Astrocyte of the cerebellum (primary cell): ENCODE results near the gene FANCC.

Experiments used
- DNase-seq: peaks from one replicate; pipeline ENCODE4 v3.0.0-alpha.2; 2011; ENCODE audit warnings: low read depth
- H3K4me3 ChIP-seq: 2 replicates; pipeline ENCODE4 v1.5.1; 2011; ENCODE audit warnings: mild to moderate bottlenecking, low read depth, low read length, moderate library complexity
- in situ Hi-C: cut with HindIII; loops from 2 replicates; pipeline ENCODE4 v1.10.0; 2017; ENCODE audit warnings: low sequenced_read_pairs
- TF ChIP-seq, protein P1 (sequence below): IDR thresholded peaks from 2 replicates; pipeline ENCODE4 v1.5.1; 2012; ENCODE audit warnings: low read length, low read depth, moderate library complexity, mild to moderate bottlenecking; ENCODE audit errors: missing control alignments

Gene FANCC

DNA sequence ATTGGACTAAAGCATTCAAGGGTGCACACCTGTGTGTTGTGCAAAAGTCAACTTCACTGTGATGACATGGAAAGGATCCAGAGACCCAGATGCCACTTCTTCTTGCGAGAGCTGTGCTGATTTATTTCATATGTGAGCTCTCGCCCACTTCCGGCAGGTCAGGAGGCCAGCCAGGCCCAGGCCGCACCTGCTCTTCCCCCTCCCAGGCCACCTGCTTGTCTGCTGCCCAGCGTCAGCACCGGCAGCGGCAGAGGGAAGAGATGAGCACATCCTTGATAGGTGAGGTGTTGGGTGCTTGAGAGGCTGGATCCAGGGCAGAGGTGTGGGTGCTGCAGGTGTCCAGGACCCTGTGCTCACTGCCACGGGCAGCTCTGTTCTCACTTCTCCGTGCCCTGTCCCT, 242.9 kb downstream of the FANCC start:
- no peak overlapping the region for H3K4me3 ChIP-seq
- TF ChIP-seq, protein P1, sequence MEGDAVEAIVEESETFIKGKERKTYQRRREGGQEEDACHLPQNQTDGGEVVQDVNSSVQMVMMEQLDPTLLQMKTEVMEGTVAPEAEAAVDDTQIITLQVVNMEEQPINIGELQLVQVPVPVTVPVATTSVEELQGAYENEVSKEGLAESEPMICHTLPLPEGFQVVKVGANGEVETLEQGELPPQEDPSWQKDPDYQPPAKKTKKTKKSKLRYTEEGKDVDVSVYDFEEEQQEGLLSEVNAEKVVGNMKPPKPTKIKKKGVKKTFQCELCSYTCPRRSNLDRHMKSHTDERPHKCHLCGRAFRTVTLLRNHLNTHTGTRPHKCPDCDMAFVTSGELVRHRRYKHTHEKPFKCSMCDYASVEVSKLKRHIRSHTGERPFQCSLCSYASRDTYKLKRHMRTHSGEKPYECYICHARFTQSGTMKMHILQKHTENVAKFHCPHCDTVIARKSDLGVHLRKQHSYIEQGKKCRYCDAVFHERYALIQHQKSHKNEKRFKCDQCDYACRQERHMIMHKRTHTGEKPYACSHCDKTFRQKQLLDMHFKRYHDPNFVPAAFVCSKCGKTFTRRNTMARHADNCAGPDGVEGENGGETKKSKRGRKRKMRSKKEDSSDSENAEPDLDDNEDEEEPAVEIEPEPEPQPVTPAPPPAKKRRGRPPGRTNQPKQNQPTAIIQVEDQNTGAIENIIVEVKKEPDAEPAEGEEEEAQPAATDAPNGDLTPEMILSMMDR = no peak
- in situ Hi-C loops = no loop called here
- DNase-seq = no peak

DNA sequence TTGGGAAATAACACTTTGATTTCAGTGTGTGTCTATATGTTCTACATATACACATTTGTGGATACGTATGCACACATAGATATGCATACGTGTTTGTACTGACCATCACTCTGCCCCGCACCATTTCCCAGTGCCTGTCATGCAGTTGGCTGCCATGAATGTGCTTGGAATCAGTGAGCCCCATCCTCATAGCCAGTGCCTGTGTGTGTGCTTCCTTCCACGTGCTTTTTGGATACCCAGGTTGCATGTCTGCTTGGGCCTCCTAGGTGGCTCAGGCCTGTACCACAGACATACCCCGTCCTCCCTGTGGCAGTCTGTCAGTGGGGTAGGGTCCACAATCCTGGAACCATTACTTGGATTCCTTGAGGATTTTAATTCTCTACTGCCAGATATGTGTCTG, 243.6 kb downstream of the FANCC start:
- no peak overlapping the region for H3K4me3 ChIP-seq
- in situ Hi-C loops = no loop called here
- TF ChIP-seq, protein P1 = no peak
- DNase-seq = no peak

DNA sequence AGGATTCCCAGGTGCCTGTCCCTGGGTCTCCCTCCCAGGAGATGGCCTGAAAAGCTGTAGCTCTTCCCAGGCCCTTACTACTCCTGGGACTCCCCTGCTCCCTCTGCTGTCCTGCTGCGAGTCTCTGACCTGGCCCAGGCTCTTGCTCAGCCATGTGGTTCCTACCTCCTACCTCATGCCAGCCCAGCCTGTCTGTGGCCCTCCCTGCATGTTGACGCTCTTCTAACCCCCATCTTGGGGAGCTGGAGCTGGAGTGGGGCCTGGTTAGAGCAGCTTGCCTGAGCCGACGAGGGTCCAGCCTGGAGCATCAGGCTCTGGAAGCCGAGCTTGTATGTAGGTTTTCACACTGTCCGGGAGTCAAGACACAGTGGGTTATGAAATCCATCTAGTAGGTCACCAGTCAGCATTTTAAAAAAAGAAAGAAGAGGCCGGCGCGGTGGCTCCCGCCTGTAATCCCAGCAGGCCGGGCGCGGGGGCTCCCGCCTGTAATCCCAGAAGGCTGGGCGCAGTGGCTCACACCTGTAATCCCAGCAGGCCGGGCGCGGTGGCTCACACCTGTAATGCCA, 244.4 kb downstream of the FANCC start:
- in situ Hi-C loops = no loop called here
- no peak for DNase-seq
- TF ChIP-seq, protein P1 = peak; percentile 39
- no peak overlapping the region for H3K4me3 ChIP-seq

DNA sequence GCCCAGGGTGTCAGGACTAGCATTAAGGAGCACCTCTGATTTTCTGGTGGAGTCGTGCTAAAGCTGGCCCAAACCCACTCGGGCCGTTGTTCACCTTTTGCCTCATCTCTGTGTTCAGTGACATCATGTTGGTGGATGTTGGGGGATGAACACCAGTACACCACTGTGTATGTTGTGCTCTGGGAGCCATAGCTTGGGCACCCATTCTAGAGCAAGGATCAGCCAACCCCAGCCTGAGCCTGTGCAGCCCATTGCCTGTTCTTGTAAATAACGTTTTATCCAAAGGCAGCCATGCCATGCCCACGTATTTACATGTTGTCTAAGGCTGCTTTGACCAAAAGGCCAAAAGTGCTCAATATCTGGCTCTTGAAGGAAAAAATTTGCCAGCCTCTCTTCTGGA, 245.6 kb downstream of the FANCC start:
- in situ Hi-C loops = no loop called here
- no peak for DNase-seq
- TF ChIP-seq, protein P1 = no peak
- H3K4me3 ChIP-seq = no peak overlapping the region

DNA sequence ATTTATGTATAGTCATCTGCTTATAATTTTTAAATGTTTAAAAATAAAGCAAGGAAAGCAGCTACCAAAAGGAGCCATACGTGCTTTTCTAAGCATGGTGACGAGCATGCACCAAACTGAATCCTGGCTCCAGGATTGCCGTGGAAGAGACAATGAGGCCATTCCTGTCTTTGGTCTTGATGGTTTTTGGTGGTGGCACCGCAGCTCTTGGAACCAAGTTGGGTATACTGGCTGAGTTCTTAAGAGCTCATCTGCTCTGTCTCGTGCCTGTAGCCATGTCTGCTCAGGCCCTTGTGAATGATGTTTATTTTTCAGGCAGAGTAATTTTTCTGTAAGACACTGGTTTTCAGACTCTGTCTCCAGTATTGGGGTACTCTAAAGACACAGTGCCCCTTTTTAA, 246.1 kb downstream of the FANCC start:
- TF ChIP-seq, protein P1 = no peak
- H3K4me3 ChIP-seq = no peak overlapping the region
- no peak for DNase-seq
- in situ Hi-C loops = no loop called here

DNA sequence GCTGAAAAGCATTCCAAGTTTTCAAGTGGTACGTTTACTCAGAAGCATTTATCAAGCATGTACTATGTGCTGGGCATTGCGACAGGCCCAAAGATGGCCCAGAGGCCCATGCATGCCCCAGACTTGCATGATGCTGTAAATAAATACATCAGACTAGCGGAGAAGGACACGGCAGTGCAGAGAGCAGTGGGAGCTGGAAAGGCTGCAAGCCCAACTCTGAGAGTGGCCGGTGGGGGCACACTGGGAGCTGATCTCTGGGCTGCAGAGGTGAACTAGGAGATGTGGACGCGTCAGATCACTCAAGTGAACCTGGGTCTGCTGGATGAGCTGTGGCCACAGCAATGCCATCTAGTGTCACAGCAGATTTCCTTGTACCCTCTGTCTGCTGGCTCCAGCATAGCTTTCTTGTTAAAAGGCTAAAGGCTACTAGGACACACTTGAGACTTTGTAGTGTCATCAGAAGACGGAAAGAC, 246.9 kb downstream of the FANCC start:
- no peak for DNase-seq
- TF ChIP-seq, protein P1 = no peak
- H3K4me3 ChIP-seq = no peak overlapping the region
- in situ Hi-C loops = no loop called here
